Measurements from ENCODE around the gene MYO5B. TPM values are rescaled to one million over a fixed set of nuclear protein-coding genes. Genes with fewer than 3 reads are reported as not detected.

The MYO5B gene
- polyA plus RNA-seq, 1 of the 3 experiments (the other 2 are of a cell fraction): 1.3 TPM

GRCh38 chr18:49815927-49816326 lies 379.0 kb downstream of the MYO5B start:
- POLR2A ChIA-PET: no interaction called here
- no peak overlapping the region for H3K9ac ChIP-seq
- H4K20me1 ChIP-seq (ENCODE audit: insufficient read depth): no peaks in the 10 kb centered on the region
- no peak overlapping the region for H3K4me3 ChIP-seq (ENCODE audit: low read depth in 2 of 2, low read length in 1 of 2)
- TF ChIP-seq TEAD4 (IDR thresholded peaks at IDR 0.05; ENCODE audit: borderline replicate concordance, insufficient read depth) (no peak), TAF1 (IDR thresholded peaks at IDR 0.05; ENCODE audit: borderline replicate concordance, low read depth, low read length) (no peak), RCOR1 (IDR thresholded peaks at IDR 0.05; ENCODE audit: low read length) (no peak), FOXM1 (IDR thresholded peaks at IDR 0.05; ENCODE audit: low read depth) (no peak), SIN3A (IDR thresholded peaks at IDR 0.05; ENCODE audit: borderline replicate concordance, low read depth, low read length) (no peak)
- H3K4me1 ChIP-seq (ENCODE audit: control insufficient read depth in 1 of 2, insufficient read depth in 2 of 2, low read depth in 1 of 2, low read length in 1 of 2): peaks cover 0 to 14% of the 10 kb centered on the region in 2 experiments; a peak in 2 of 4 replicates
- WGBS (ENCODE audit: low lambda C conversion rate): 98% methylated on average over 4 of the region's 4 CpGs
- H2AFZ ChIP-seq (ENCODE audit: low read depth): no peak overlapping the region
- H3K9me2 ChIP-seq: no peaks in the 10 kb centered on the region
- H3K9me3 ChIP-seq: no peaks in the 10 kb centered on the region
- H3K36me3 ChIP-seq (replicated peaks in 1 of 2; ENCODE audit: control insufficient read depth in 1 of 2, insufficient read depth in 2 of 2, low read length in 1 of 2): peaks cover 4 to 7% of the 10 kb centered on the region in 2 experiments
- H3K4me2 ChIP-seq: no peak overlapping the region
- no peak overlapping the region for H3K27ac ChIP-seq (ENCODE audit: low read depth in 2 of 2, low read length in 1 of 2)
- CTCF ChIA-PET: no interaction called here
- peaks cover 38% of the 10 kb centered on the region for H3K79me2 ChIP-seq (ENCODE audit: insufficient read depth)
- DNase-seq: no peak
- H3K27me3 ChIP-seq (ENCODE audit: insufficient read depth): no peaks in the 10 kb centered on the region
- H3F3A ChIP-seq (replicated peaks; ENCODE audit: insufficient read depth): peaks cover 3% of the 10 kb centered on the region

- Histone ChIP-seq H4K20me1 (ENCODE audit: insufficient read depth) (no peaks in the 10 kb centered on the region; the same call in 1 of the 2 replicates), H3K4me2 (peak overlapping the region; percentile 93), H3K79me2 (ENCODE audit: insufficient read depth) (peaks cover 52% of the 10 kb centered on the region), H3K27ac (ENCODE audit: low read depth in 2 of 2, low read length in 1 of 2) (peak overlapping the region; percentile 95 to 96), H3F3A (replicated peaks; ENCODE audit: insufficient read depth) (peaks cover 3% of the 10 kb centered on the region), H3K9me2 (no peaks in the 10 kb centered on the region), H2AFZ (ENCODE audit: low read depth) (peak overlapping the region; percentile 98), H3K9me3 (0 out of 2 replicates have a peak, but pooled peaks cover 3% of the 10 kb centered on the region), H3K4me3 (ENCODE audit: low read depth in 2 of 2, low read length in 1 of 2) (peak overlapping the region; percentile 84 to 94), H3K4me1 (ENCODE audit: control insufficient read depth in 1 of 2, insufficient read depth in 2 of 2, low read depth in 1 of 2, low read length in 1 of 2) (peaks cover 0 to 15% of the 10 kb centered on the region in 2 experiments; a peak in 2 of 4 replicates), H3K9ac (peak overlapping the region; percentile 95), H3K36me3 (replicated peaks in 1 of 2; ENCODE audit: control insufficient read depth in 1 of 2, insufficient read depth in 2 of 2, low read length in 1 of 2) (peaks cover 7 to 15% of the 10 kb centered on the region in 2 experiments), H3K27me3 (ENCODE audit: insufficient read depth) (no peaks in the 10 kb centered on the region)
- DNase-seq: peak; percentile 78
- 2% methylated on average over 20 of the region's 24 CpGs for WGBS (ENCODE audit: low lambda C conversion rate)
- ChIA-PET POLR2A (interaction anchor here (0.6 to 1.1 kb wide), 4 partner anchors 20 to 327 kb away, joined by 3 to 5 read pairs (median 4); partner anchors contain the start of gene C18orf32), CTCF (no interaction called here)
- TF ChIP-seq MXI1 (IDR thresholded peaks at IDR 0.05; ENCODE audit: low read depth, low read length): peak; percentile 47; the same call in 1 of the 2 replicates
- TF ChIP-seq RCOR1 (IDR thresholded peaks at IDR 0.05; ENCODE audit: low read length): no peak
- TF ChIP-seq PBX3 (IDR thresholded peaks at IDR 0.05): no peak
- no peak for TF ChIP-seq RXRA (IDR thresholded peaks at IDR 0.05; ENCODE audit: borderline replicate concordance, low read depth)
- TF ChIP-seq NFIC (IDR thresholded peaks at IDR 0.05; ENCODE audit: borderline replicate concordance): no peak
- TF ChIP-seq YY1 (IDR thresholded peaks at IDR 0.05; ENCODE audit: low read depth): 0 out of 2 replicates have a peak, but pooled peaks have one; percentile 20
- no peak for TF ChIP-seq FOXM1 (IDR thresholded peaks at IDR 0.05; ENCODE audit: low read depth)
Observed at GRCh38 chr18:49814147-49814499, 380.8 kb downstream of the MYO5B start.

All from SK-N-SH (cell line).